DOHH2 (cell line): ENCODE results near the gene ARPC5L.

Experiments used
- H3F3A ChIP-seq: fragments of 200-600 bp; sonication (generic), shearing (Covaris generic); 2 replicates; pipeline ENCODE4 v1.6.0; 2016; ENCODE audit warnings: antibody characterized with exemption, mild to moderate bottlenecking; ENCODE audit not compliant: control insufficient read depth, insufficient read depth
- H3K27ac ChIP-seq: fragments of 200-600 bp; sonication (generic); 2 replicates; pipeline ENCODE4 v1.5.1; 2014; ENCODE audit warnings: low read depth, mild to moderate bottlenecking, low read length, moderate library complexity
- H3K27me3 ChIP-seq: fragments of 200-600 bp; sonication (generic); 2 replicates; pipeline ENCODE4 v1.6.1; 2014; ENCODE audit warnings: mild to moderate bottlenecking, low read length, mixed read lengths; ENCODE audit not compliant: control insufficient read depth
- H3K36me3 ChIP-seq: fragments of 200-600 bp; sonication (generic); 2 replicates; pipeline ENCODE4 v1.6.1; 2014; ENCODE audit warnings: mild to moderate bottlenecking, low read length, moderate library complexity, mixed read lengths; ENCODE audit not compliant: control insufficient read depth
- H3K4me1 ChIP-seq: fragments of 200-600 bp; sonication (generic); 2 replicates; pipeline ENCODE4 v1.6.1; 2014; ENCODE audit warnings: mild to moderate bottlenecking, low read length, mixed read lengths; ENCODE audit not compliant: control insufficient read depth
- H3K4me2 ChIP-seq: fragments of 200-600 bp; sonication (generic); 2 replicates; pipeline ENCODE4 v1.6.0; 2014; ENCODE audit warnings: mild to moderate bottlenecking, low read length, moderate library complexity
- H3K4me3 ChIP-seq: fragments of 200-600 bp; sonication (generic); 2 replicates; pipeline ENCODE4 v1.5.1; 2014; ENCODE audit warnings: mild to moderate bottlenecking, low read length, mixed read lengths
- H3K79me2 ChIP-seq: fragments of 200-600 bp; sonication (generic); 2 replicates; pipeline ENCODE4 v1.6.1; 2014; ENCODE audit warnings: mild to moderate bottlenecking, low read length, mixed read lengths; ENCODE audit not compliant: control insufficient read depth
- H3K9me2 ChIP-seq: fragments of 200-600 bp; sonication (generic); replicated peaks from 2 replicates; pipeline ENCODE4 v1.6.1; 2014; ENCODE audit warnings: mild to moderate bottlenecking, low read length, mixed read lengths; ENCODE audit not compliant: control insufficient read depth
- H3K9me3 ChIP-seq: fragments of 200-600 bp; sonication (generic); 2 replicates; pipeline ENCODE4 v1.6.1; 2014; ENCODE audit warnings: antibody characterized with exemption, low read length, mixed read lengths; ENCODE audit not compliant: control insufficient read depth, insufficient read depth
- H4K20me1 ChIP-seq: fragments of 200-600 bp; sonication (generic); 2 replicates; pipeline ENCODE4 v1.6.0; 2014; ENCODE audit warnings: low read depth, mild to moderate bottlenecking, antibody characterized with exemption, low read length, moderate library complexity; ENCODE audit not compliant: control insufficient read depth, insufficient read depth
- EZH2phosphoT487 ChIP-seq: fragments of 200-600 bp; sonication (generic); IDR thresholded peaks from 2 replicates; pipeline ENCODE4 v1.6.1; 2017; ENCODE audit warnings: borderline replicate concordance, mild to moderate bottlenecking, antibody characterized with exemption, low read length, moderate library complexity, mixed read lengths
- TF ChIP-seq, protein P1 (sequence below): fragments of 200-600 bp; sonication (generic); IDR thresholded peaks from one replicate; pipeline ENCODE4 v1.5.1; 2014; ENCODE audit warnings: antibody characterized with exemption, mild to moderate bottlenecking, low read depth, low read length; ENCODE audit not compliant: poor library complexity, severe bottlenecking

The ARPC5L gene

DNA sequence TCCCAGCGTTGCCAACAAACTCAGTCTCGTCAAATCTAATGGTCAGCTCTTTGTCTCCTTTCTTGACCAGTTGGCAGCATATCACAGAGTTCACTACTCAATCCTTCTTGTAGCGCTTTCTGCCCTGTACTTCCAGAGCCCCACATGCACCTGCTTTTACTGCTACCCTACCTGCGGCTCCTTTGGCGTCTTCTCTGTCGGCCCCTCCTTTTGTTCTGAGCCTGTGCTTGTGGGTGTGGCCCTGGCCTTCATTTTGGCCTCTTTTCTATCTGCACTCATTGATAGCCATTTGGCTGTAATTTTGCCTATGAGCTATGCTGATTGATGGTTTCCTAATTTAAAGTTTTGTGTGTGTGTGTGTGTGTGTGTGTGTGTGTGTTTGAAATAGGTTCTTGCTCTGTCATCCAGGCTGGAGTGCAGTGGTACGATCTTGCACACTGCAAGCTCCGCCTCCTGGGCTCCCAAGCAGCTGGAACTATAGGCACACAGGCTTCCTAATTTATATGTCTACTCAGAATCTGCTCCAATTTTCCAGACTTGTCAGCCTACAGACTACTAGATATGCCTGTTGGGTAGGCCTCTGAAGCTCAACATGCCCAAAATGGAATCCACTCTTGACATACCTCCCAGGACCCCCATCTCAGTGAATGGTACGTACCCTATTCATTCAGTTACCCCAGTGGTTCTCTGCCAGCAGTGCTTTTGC, 32.3 kb downstream of the ARPC5L start:
- no peak overlapping the region for H3K4me3 ChIP-seq
- no peaks in the 10 kb centered on the region for H3K79me2 ChIP-seq
- no peaks in the 10 kb centered on the region for H3K27me3 ChIP-seq
- peaks cover 3% of the 10 kb centered on the region; the same call in 1 of the 2 replicates for H3F3A ChIP-seq
- H3K36me3 ChIP-seq = peaks cover 48% of the 10 kb centered on the region
- H3K4me1 ChIP-seq = no peaks in the 10 kb centered on the region
- H4K20me1 ChIP-seq = no peaks in the 10 kb centered on the region
- H3K4me2 ChIP-seq = no peak overlapping the region
- TF ChIP-seq, protein P1, sequence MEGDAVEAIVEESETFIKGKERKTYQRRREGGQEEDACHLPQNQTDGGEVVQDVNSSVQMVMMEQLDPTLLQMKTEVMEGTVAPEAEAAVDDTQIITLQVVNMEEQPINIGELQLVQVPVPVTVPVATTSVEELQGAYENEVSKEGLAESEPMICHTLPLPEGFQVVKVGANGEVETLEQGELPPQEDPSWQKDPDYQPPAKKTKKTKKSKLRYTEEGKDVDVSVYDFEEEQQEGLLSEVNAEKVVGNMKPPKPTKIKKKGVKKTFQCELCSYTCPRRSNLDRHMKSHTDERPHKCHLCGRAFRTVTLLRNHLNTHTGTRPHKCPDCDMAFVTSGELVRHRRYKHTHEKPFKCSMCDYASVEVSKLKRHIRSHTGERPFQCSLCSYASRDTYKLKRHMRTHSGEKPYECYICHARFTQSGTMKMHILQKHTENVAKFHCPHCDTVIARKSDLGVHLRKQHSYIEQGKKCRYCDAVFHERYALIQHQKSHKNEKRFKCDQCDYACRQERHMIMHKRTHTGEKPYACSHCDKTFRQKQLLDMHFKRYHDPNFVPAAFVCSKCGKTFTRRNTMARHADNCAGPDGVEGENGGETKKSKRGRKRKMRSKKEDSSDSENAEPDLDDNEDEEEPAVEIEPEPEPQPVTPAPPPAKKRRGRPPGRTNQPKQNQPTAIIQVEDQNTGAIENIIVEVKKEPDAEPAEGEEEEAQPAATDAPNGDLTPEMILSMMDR = no peak
- TF ChIP-seq EZH2phosphoT487 = no peak
- H3K9me3 ChIP-seq = no peaks in the 10 kb centered on the region
- no peak overlapping the region for H3K27ac ChIP-seq
- no peaks in the 10 kb centered on the region for H3K9me2 ChIP-seq

DNA sequence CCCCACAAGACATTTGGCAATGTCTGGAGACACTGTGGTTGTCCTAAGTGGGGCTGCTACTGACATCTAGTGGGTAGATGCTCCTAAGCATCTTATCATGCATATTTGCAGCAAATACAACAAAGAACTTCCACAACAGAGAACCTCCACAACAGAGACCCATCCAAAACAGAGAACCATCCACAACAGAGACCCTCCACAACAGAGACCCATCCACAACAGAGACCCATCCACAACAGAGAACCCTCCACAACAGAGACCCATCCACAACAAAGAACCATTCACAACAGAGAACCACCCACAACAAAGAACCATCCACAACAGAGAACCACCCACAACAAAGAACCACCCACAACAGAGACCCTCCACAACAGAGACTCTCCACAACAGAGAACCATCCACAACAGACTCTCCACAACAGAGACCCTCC, 32.8 kb downstream of the ARPC5L start:
- Histone ChIP-seq H3K4me1 (no peaks in the 10 kb centered on the region), H4K20me1 (no peaks in the 10 kb centered on the region), H3K27ac (no peak overlapping the region), H3K4me2 (no peak overlapping the region), H3K79me2 (no peaks in the 10 kb centered on the region), H3K36me3 (peaks cover 43% of the 10 kb centered on the region; the same call in 1 of the 2 replicates), H3K9me2 (no peaks in the 10 kb centered on the region), H3K9me3 (no peaks in the 10 kb centered on the region), H3K27me3 (no peaks in the 10 kb centered on the region), H3K4me3 (no peak overlapping the region), H3F3A (peaks cover 3% of the 10 kb centered on the region; the same call in 1 of the 2 replicates)
- TF ChIP-seq, protein P1 = peak; percentile 62
- TF ChIP-seq EZH2phosphoT487 = no peak

DNA sequence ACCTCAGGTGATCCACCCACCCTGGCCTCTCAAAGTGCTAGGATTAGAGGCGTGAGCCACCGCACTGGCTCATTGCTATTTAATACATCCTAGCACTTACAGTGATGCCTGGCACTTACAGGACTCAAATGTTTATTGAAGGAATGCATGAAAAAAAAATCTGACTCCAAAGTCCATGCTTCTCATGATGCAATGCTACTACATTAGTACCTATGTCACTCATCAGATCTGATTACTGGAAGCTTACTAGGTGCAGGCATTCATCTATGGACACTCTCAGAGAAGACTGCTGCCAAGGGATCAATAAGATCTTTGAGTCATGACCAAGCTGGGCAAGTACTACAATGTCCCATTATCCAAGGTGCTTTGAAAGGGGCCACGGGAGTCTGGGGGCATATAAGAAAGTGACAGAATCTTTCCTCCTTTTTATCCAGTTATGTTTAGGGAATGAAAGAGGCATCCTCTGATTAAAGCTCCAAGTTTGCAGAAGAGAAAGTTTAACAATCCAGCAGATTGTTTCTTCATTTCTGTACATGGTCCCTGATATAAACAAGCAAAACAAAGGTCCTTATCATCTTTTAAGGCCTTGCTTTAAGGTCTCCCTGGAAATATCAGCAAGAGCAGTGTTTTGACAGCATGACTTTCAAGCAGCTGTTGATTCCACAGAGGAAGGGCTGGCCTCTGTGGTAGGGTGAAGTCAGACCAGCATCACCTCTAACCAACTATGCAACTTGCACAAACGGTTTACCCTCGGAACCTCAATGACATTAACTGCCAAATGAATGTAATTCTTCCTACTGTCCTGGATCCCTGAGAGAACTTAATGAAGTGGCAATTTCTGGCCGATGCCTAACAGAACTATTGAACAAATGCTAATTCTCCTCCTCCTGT, 35.9 kb downstream of the ARPC5L start:
- H3K4me2 ChIP-seq = no peak overlapping the region
- H3K4me3 ChIP-seq = no peak overlapping the region
- no peak overlapping the region for H3K27ac ChIP-seq
- H3F3A ChIP-seq = peaks cover 3% of the 10 kb centered on the region; the same call in 1 of the 2 replicates
- H3K9me2 ChIP-seq = no peaks in the 10 kb centered on the region
- no peaks in the 10 kb centered on the region for H3K79me2 ChIP-seq
- H4K20me1 ChIP-seq = no peaks in the 10 kb centered on the region
- peaks cover 36% of the 10 kb centered on the region for H3K36me3 ChIP-seq
- H3K9me3 ChIP-seq = no peaks in the 10 kb centered on the region
- no peaks in the 10 kb centered on the region for H3K27me3 ChIP-seq
- no peaks in the 10 kb centered on the region for H3K4me1 ChIP-seq
- TF ChIP-seq EZH2phosphoT487 = no peak
- TF ChIP-seq, protein P1 = no peak
